ENCODE results near the gene MAB21L2. TPM values are rescaled to one million over a fixed set of nuclear protein-coding genes. Genes with fewer than 3 reads are reported as not detected.

MAB21L2 gene
- total and polyA plus RNA-seq, 10 of the 15 experiments (the other 5 are each of a cell fraction or from before 2014, with no cell fraction given) = 0.11 to 0.25 TPM; not detected in 8

GRCh38 chr4:150574678-150575077, 7.3 kb upstream of the MAB21L2 start (continued):
- TF ChIP-seq MEF2A (IDR thresholded peaks at IDR 0.05; ENCODE audit: insufficient read depth, low read depth, low read length) (no peak), CEBPB (IDR thresholded peaks at IDR 0.05; ENCODE audit: borderline replicate concordance in 1 of 2, low read depth in 2 of 2, low read length in 2 of 2) (no peak), ZNF384 (IDR thresholded peaks at IDR 0.05; ENCODE audit: borderline replicate concordance, low read depth, low read length) (no peak), ZBTB11 (CRISPR knock-in tag; IDR thresholded peaks at IDR 0.05) (no peak), IRF4 (IDR thresholded peaks at IDR 0.05; ENCODE audit: low read depth, low read length) (no peak), YBX1 (IDR thresholded peaks at IDR 0.05) (no peak)

- Histone ChIP-seq H3K79me2 (ENCODE audit: control insufficient read depth, insufficient read depth, low read length) (no peaks in the 10 kb centered on the region), H3K36me3 (ENCODE audit: control insufficient read depth in 2 of 2, insufficient read depth in 2 of 2, low read length in 1 of 2) (peaks cover 0 to 6% of the 10 kb centered on the region in 2 experiments; a peak in 2 of 4 replicates), H3K4me2 (ENCODE audit: control insufficient read depth, insufficient read depth) (no peak overlapping the region), H2AFZ (ENCODE audit: control insufficient read depth, low read depth, low read length) (no peak overlapping the region), H3K4me1 (ENCODE audit: control insufficient read depth, insufficient read depth, low read length) (no peaks in the 10 kb centered on the region), H4K20me1 (ENCODE audit: control insufficient read depth, insufficient read depth) (no peaks in the 10 kb centered on the region), H3K27me3 (replicated peaks in 1 of 2; ENCODE audit: control insufficient read depth in 2 of 2, insufficient read depth in 2 of 2, low read length in 1 of 2) (no peaks in the 10 kb centered on the region), H3K4me3 (no peak overlapping the region), H3K9me3 (replicated peaks; ENCODE audit: control insufficient read depth, insufficient read depth, low read length) (peaks cover 5% of the 10 kb centered on the region; the same call in 1 of the 3 replicates), H3K27ac (ENCODE audit: control insufficient read depth, insufficient read depth) (no peak overlapping the region), H3K9ac (ENCODE audit: control insufficient read depth, insufficient read depth, low read length) (no peak overlapping the region)
- WGBS (ENCODE audit: insufficient coverage, insufficient replicate concordance, low lambda C conversion rate, missing lambda C conversion rate) = 93% methylated on average over 1 of the region's 1 CpG
- FAIRE-seq (no peak), DNase-seq (ENCODE audit: low read depth, low spot score) (no peak), ATAC-seq (no peak)
- no TSS peak for BruUV-seq (replicated peaks)
- ChIA-PET RAD21 (ENCODE audit: unreplicated experiment) (no interaction called here), SMC1A (ENCODE audit: uncharacterized antibody, unreplicated experiment) (no interaction called here), POLR2A (no interaction called here), CTCF (interaction anchor here (0.9 kb wide), 1 partner anchor 13 kb away, joined by 3 read pairs; no protein-coding TSS in a partner anchor)
- intact Hi-C loops (cut with micrococcal nuclease; ENCODE audit: unreplicated experiment) (no loop called here), in situ Hi-C loops (cut with MboI) (no loop called here)
- TF ChIP-seq EP300 (IDR thresholded peaks at IDR 0.05; ENCODE audit: borderline replicate concordance in 1 of 2, control insufficient read depth in 1 of 2, low read depth in 2 of 2, low read length in 2 of 2) (no peak), MYC (IDR thresholded peaks at IDR 0.05; ENCODE audit: insufficient read depth, insufficient read length, insufficient replicate concordance, low read length, severe bottlenecking) (no peak), POU2F2 (IDR thresholded peaks at IDR 0.05; ENCODE audit: borderline replicate concordance, low read depth, low read length) (no peak), RELA (IDR thresholded peaks at IDR 0.05; ENCODE audit: borderline replicate concordance, partially characterized antibody) (no peak), SMC3 (IDR thresholded peaks at IDR 0.05; ENCODE audit: borderline replicate concordance, low read length) (no peak), NR2F1 (conservative IDR thresholded peaks at IDR 0.05) (no peak), ZNF217 (IDR thresholded peaks at IDR 0.05) (no peak), PAX5 (IDR thresholded peaks at IDR 0.05; ENCODE audit: borderline replicate concordance, low read depth, low read length) (no peak), E2F4 (IDR thresholded peaks at IDR 0.05; ENCODE audit: low read depth, low read length) (no peak), WRNIP1 (IDR thresholded peaks at IDR 0.05; ENCODE audit: borderline replicate concordance, low read depth, low read length) (no peak), SREBF2 (IDR thresholded peaks at IDR 0.05; ENCODE audit: low read length) (no peak), JUND (IDR thresholded peaks at IDR 0.05; ENCODE audit: low read depth, low read length) (no peak), RB1 (IDR thresholded peaks at IDR 0.05; ENCODE audit: borderline replicate concordance) (no peak)
Observed at GRCh38 chr4:150577796-150578195, 4.2 kb upstream of the MAB21L2 start.

Data from GM12878 (cell line).